ACC112 (cell line): ENCODE measurements around the gene STX8.
"Not testable (repeated sequence)": the region's sequence is repeated elsewhere in the genome, so short reads cannot be mapped to it uniquely, and the experiment has no call there.

Experiments used
- H2AFZ ChIP-seq: fragments of 200-600 bp; sonication (generic); one replicate; pipeline ENCODE4 v1.6.0; 2017; ENCODE audit warnings: antibody characterized with exemption, low read length; ENCODE audit not compliant: unreplicated experiment
- H3K27ac ChIP-seq: fragments of 200-600 bp; sonication (generic); 2 replicates; pipeline ENCODE4 v1.5.1; 2014; ENCODE audit warnings: low read depth, mild to moderate bottlenecking, antibody characterized with exemption, low read length, moderate library complexity
- H3K27me3 ChIP-seq: fragments of 200-600 bp; sonication (generic); 2 replicates; pipeline ENCODE4 v1.6.1; 2014; ENCODE audit warnings: mild to moderate bottlenecking, antibody characterized with exemption, low read length, moderate library complexity, mixed read lengths; ENCODE audit not compliant: insufficient read depth
- H3K36me3 ChIP-seq: fragments of 200-600 bp; sonication (generic); 2 replicates; pipeline ENCODE4 v1.6.1; 2016; ENCODE audit warnings: mild to moderate bottlenecking, antibody characterized with exemption, low read length, moderate library complexity, mixed read lengths; ENCODE audit not compliant: insufficient read depth
- H3K4me1 ChIP-seq: fragments of 200-600 bp; sonication (generic); one replicate; pipeline ENCODE4 v1.6.1; 2016; ENCODE audit warnings: low read length, mixed read lengths; ENCODE audit not compliant: insufficient read depth, unreplicated experiment, control insufficient read depth
- H3K4me3 ChIP-seq: fragments of 200-600 bp; sonication (generic); 2 replicates; pipeline ENCODE4 v1.5.1; 2014; ENCODE audit warnings: mild to moderate bottlenecking, low read depth, low read length
- H3K79me2 ChIP-seq: fragments of 200-600 bp; sonication (generic); one replicate; pipeline ENCODE4 v1.6.0; 2016; ENCODE audit warnings: low read length; ENCODE audit not compliant: control insufficient read depth, unreplicated experiment, insufficient read depth

The STX8 gene

DNA sequence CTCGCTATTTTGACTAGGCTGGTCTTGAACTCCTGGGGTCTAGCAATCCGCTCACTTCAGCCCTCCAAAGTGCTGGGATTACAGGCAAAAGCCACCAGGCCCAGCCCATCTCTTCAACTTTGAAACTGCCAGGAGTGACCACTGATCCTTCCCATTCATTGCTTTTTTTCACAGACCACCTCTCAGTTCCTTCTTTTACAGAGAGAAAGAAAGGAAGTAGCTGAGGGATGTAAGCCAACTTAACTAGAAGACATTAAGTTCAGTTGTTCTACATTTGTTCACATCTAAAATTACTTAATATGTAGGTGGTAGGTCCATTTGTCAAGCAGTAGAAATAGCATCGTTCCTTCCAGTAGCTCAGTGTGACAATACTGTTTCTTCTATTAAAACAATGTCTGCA is 219.8 kb downstream of the STX8 start:
- H3K4me1 ChIP-seq, result no peaks in the 10 kb centered on the region
- H3K27me3 ChIP-seq, result no peaks in the 10 kb centered on the region
- H3K27ac ChIP-seq, result no peak overlapping the region
- no peak overlapping the region for H3K4me3 ChIP-seq
- no peaks in the 10 kb centered on the region for H3K36me3 ChIP-seq
- H2AFZ ChIP-seq, result no peak overlapping the region
- no peaks in the 10 kb centered on the region for H3K79me2 ChIP-seq

- H3K36me3 ChIP-seq, H3K27me3 ChIP-seq, H2AFZ ChIP-seq, H3K79me2 ChIP-seq, H3K27ac ChIP-seq, H3K4me3 ChIP-seq, H3K4me1 ChIP-seq: not testable (repeated sequence)
These were observed 220.4 kb downstream of the STX8 start for GRCh38 chr17:9355231-9355630.

DNA sequence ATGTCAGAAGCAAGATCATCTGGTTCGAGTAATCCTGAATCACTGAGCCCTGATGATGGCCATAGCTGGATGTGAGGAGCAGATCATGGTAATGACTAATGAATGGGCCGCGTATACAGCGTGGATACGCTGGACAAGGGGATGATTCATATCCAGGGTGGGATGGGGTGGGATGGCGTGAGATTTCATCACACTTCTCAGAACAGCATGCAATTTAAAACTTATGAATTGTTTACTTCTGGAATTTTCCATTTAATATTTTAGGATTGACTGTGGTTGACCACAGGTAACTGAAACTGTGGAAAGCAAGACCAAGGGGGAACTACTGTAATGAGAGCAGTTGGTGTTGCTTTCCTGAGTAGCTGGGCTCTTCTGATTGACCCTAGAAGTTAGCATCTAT is 225.5 kb downstream of the STX8 start:
- Histone ChIP-seq H3K27ac (peak overlapping the region; percentile 72), H3K4me1 (peaks cover 7% of the 10 kb centered on the region), H3K36me3 (no peaks in the 10 kb centered on the region)

DNA sequence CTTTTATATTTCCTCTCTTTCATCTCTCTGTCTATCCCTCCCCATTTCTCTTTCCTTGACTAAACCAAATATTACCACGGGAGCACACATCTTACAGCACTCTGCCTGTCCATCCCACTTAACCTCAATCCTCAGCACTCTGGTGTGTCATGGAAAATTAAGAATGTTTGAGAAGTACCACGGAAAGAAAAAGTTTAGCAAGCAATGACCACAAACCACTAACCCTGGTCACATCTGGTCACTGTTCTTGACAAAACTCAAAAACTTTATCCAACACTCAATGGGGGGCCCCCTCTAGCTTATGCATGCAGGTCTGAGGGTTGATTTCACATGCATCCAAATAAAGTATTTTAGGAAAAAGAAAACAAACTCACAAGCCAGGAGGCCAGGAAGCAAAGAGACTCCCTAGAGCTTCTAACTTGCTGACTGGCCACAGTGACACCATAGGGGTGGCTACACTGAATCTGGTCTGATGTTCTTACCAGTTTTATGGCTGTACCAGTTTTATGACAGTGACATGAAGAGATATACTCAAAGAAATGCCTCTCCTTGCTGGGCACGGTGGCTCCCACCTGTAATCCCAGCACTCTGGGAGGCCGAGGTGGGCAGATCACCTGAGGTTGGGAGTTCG is 229.2 kb downstream of the STX8 start:
- Histone ChIP-seq H3K36me3 (no peaks in the 10 kb centered on the region), H2AFZ (no peak overlapping the region), H3K27ac (no peak overlapping the region), H3K79me2 (no peaks in the 10 kb centered on the region), H3K27me3 (no peaks in the 10 kb centered on the region), H3K4me3 (no peak overlapping the region), H3K4me1 (peaks cover 7% of the 10 kb centered on the region)

More for the DNA sequence above, 225.5 kb downstream of the STX8 start:
- Histone ChIP-seq H3K79me2 (no peaks in the 10 kb centered on the region), H3K4me3 (no peak overlapping the region), H2AFZ (no peak overlapping the region), H3K27me3 (no peaks in the 10 kb centered on the region)

DNA sequence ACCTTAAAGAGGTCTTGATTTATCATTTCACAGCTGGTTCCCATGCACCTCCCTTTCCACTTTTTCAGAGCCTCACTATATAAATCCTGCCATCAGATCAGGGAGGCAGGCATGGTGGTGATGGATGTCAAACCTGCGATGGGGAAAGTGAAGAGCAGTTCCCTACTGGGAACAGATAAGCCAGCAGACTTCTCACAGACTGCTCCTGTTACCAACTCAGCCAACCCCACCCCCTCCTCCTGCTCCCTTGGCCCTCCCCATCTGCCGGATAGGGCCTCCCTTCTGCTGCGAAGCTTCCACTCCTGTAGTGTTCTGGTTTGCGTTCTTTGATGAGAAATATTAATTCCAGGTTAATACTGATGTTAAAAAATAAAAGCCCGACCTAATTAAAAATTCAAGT is 232.1 kb downstream of the STX8 start:
- Histone ChIP-seq H3K4me1 (no peaks in the 10 kb centered on the region), H3K36me3 (no peaks in the 10 kb centered on the region), H3K4me3 (no peak overlapping the region), H3K27me3 (no peaks in the 10 kb centered on the region), H2AFZ (no peak overlapping the region), H3K79me2 (no peaks in the 10 kb centered on the region), H3K27ac (no peak overlapping the region)

DNA sequence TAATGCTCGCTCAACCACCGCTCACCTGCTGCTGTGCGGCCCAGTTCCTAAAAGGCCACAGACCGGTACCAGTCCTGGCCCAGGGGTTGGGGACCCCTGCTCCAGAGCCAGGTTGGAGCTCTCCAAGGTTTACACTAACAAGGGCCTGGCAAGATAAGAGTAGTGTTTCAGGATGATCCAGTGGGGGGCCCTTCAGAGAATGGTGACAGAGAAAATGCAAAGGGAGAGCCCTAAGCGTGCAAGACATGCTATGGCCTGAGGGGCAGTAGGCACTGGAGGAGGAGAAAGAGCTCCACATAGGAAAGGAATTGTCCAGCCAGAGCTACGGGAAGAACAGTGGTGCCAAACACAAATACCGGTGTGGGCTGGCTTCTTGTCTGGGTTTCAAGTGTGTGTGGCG is 233.4 kb downstream of the STX8 start:
- H2AFZ ChIP-seq, result no peak overlapping the region
- no peaks in the 10 kb centered on the region for H3K27me3 ChIP-seq
- H3K27ac ChIP-seq, result no peak overlapping the region
- H3K4me3 ChIP-seq, result no peak overlapping the region
- no peaks in the 10 kb centered on the region for H3K79me2 ChIP-seq
- H3K36me3 ChIP-seq, result no peaks in the 10 kb centered on the region
- H3K4me1 ChIP-seq, result no peaks in the 10 kb centered on the region

- no peak overlapping the region for H2AFZ ChIP-seq
- no peaks in the 10 kb centered on the region for H3K27me3 ChIP-seq
- no peak overlapping the region for H3K4me3 ChIP-seq
- no peak overlapping the region for H3K27ac ChIP-seq
- no peaks in the 10 kb centered on the region for H3K36me3 ChIP-seq
- no peaks in the 10 kb centered on the region for H3K79me2 ChIP-seq
- no peaks in the 10 kb centered on the region for H3K4me1 ChIP-seq
These were observed 235.7 kb downstream of the STX8 start for GRCh38 chr17:9339958-9340357.

- H2AFZ ChIP-seq, H3K4me1 ChIP-seq, H3K4me3 ChIP-seq, H3K27ac ChIP-seq, H3K79me2 ChIP-seq, H3K36me3 ChIP-seq, H3K27me3 ChIP-seq: not testable (repeated sequence)
These were observed 236.1 kb downstream of the STX8 start for GRCh38 chr17:9339482-9339881.

- Histone ChIP-seq H3K27ac (no peak overlapping the region), H3K36me3 (no peaks in the 10 kb centered on the region), H3K27me3 (no peaks in the 10 kb centered on the region), H2AFZ (no peak overlapping the region), H3K79me2 (no peaks in the 10 kb centered on the region), H3K4me1 (no peaks in the 10 kb centered on the region), H3K4me3 (no peak overlapping the region)
These were observed 238.8 kb downstream of the STX8 start for GRCh38 chr17:9336817-9337216.

DNA sequence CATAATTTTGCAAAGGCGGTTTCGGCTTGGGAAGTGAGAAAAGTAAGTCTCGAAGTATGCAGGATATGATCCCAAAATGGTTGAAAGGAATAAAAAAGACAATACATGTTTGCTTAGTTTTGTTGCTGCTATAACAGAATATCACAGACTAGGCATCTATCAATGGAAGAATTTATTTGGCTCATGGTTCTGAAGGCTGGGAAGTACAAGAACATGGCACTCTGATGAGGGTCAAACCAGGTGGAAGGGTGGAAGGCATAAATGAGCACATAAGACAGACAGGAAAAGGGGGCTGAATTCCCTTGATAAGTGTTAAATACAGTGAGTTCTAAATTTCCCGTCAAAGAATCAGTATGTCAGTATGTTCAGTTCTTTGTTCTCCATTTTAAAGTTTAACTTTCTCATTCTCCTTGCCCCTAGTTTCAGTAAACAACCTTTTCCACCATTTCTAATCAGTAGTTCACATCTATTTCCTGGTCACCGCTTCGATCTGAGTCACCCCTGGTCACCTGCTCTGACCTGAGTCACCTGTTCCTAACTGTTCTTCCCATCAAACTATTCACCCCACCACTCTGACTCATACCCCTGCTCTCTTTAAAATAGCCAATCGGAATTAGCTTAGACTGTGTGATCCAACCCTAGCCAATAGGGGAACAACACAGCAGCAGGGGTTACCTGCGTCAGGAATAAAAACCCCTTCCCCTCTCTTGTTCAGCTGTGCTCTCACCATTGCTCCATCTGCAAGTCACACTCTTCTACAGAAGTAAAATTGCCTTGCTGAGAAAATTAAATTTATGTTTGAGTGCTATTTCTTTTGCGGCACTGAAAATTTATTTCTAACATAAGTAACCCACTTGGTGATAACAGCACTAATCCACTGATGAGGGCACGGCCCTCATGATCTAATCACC is 240.8 kb downstream of the STX8 start:
- Histone ChIP-seq H3K27ac (no peak overlapping the region), H2AFZ (no peak overlapping the region), H3K79me2 (no peaks in the 10 kb centered on the region), H3K27me3 (no peaks in the 10 kb centered on the region), H3K4me3 (no peak overlapping the region), H3K36me3 (no peaks in the 10 kb centered on the region), H3K4me1 (no peaks in the 10 kb centered on the region)

GRCh38 chr17:9332132-9332494 is 243.5 kb downstream of the STX8 start:
- no peaks in the 10 kb centered on the region for H3K27me3 ChIP-seq
- H3K4me1 ChIP-seq, result no peaks in the 10 kb centered on the region
- H3K27ac ChIP-seq, result no peak overlapping the region
- no peaks in the 10 kb centered on the region for H3K36me3 ChIP-seq
- H3K79me2 ChIP-seq, result no peaks in the 10 kb centered on the region
- H3K4me3 ChIP-seq, result no peak overlapping the region
- no peak overlapping the region for H2AFZ ChIP-seq
